ENCODE data around the gene PPP4C.

The PPP4C gene

DNA sequence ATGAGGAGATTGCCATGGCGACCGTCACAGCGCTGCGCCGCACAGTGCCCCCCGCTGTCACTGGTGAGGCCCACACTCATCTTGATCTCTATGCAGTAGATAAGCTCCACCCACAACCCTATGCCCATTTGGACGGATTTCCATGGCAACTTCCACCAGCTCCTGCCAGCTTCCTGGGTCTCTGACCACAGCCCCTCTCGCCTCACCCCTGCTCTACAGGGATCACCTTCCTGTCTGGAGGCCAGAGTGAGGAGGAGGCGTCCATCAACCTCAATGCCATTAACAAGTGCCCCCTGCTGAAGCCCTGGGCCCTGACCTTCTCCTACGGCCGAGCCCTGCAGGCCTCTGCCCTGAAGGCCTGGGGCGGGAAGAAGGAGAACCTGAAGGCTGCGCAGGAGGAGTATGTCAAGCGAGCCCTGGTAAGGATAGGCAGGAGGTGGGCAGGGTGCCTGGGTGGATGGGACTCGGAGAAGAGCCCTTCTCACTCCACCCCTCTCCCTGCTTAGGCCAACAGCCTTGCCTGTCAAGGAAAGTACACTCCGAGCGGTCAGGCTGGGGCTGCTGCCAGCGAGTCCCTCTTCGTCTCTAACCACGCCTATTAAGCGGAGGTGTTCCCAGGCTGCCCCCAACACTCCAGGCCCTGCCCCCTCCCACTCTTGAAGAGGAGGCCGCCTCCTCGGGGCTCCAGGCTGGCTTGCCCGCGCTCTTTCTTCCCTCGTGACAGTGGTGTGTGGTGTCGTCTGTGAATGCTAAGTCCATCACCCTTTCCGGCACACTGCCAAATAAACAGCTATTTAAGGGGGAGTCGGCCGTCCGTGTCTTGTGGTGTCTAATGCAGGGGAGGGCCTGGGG, 6.0 kb upstream of the PPP4C start:
- TF ChIP-seq, protein P1, sequence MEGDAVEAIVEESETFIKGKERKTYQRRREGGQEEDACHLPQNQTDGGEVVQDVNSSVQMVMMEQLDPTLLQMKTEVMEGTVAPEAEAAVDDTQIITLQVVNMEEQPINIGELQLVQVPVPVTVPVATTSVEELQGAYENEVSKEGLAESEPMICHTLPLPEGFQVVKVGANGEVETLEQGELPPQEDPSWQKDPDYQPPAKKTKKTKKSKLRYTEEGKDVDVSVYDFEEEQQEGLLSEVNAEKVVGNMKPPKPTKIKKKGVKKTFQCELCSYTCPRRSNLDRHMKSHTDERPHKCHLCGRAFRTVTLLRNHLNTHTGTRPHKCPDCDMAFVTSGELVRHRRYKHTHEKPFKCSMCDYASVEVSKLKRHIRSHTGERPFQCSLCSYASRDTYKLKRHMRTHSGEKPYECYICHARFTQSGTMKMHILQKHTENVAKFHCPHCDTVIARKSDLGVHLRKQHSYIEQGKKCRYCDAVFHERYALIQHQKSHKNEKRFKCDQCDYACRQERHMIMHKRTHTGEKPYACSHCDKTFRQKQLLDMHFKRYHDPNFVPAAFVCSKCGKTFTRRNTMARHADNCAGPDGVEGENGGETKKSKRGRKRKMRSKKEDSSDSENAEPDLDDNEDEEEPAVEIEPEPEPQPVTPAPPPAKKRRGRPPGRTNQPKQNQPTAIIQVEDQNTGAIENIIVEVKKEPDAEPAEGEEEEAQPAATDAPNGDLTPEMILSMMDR (IDR thresholded peaks at IDR 0.05; ENCODE audit: low read depth, low read length, missing control alignments), result no peak
- H3K4me3 ChIP-seq (ENCODE audit: low read depth, low read length), result no peak overlapping the region
- no peak for DNase-seq (ENCODE audit: low read depth)

DNA sequence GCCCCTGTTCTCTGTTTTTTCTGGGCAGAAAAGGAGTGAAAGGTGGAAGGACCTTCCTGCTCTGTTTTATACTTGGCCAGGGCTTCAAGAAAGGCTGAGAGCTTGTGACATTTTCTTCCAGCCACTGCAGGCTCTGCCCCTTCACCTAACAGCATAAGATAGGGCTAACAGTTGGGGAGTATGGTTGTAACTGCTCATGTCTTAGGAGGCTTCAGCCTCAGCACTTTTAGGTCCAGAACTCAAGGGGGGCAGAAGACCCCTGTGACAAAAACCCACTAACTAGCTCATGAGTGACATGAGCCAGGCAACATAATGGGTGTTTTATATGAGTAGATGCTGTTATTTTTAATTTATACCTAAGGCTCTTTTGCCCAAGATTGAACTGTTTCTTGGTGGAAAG, 5.3 kb upstream of the PPP4C start:
- H3K4me3 ChIP-seq (ENCODE audit: low read depth, low read length), result no peak overlapping the region
- TF ChIP-seq, protein P1 (IDR thresholded peaks at IDR 0.05; ENCODE audit: low read depth, low read length, missing control alignments), result no peak
- DNase-seq (ENCODE audit: low read depth), result no peak

DNA sequence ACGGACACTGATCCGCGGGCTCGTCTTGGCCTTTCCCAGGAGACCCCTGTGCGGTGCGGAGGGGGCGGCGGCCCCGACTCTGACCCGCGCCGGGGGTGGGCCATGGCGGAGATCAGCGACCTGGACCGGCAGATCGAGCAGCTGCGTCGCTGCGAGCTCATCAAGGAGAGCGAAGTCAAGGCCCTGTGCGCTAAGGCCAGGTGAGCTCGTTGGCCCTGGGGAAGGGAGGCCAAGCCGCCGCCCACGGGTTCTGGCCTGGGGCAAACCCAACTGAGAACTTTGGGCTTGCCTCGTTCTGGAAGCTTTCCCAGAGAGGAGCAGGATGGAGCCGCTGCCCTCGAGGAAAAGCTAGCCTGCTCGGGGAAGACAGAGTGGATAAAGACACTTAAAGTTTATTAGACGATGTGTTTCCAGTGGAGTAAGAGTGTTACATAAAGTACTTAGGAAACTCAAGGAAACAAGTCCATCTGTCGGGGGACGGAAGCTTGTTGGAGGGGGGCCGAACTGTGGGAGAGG, 540 bp downstream of the PPP4C start:
- H3K4me3 ChIP-seq (ENCODE audit: low read depth, low read length), result peak overlapping the region; percentile 80
- TF ChIP-seq, protein P1 (IDR thresholded peaks at IDR 0.05; ENCODE audit: low read depth, low read length, missing control alignments), result no peak
- DNase-seq (ENCODE audit: low read depth), result no peak

DNA sequence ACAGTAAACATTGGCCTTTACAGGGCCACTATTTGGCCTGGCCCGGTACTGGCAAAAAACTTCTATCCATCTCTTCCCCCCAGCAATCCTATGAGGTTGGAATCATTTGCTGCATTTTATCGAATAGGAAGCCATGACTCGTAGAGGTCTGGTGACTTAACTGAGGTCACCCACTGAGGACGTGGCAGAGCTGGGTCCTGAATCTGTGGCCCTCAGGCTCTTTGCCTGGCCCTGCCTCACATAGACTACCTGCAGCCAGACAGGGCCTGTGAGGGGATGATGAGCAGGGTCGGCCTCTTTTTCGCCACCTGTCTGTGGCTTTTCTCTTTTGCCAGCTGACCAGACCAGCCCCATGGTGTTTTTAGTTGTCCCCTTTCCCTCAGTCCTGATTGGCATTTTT, 1.9 kb downstream of the PPP4C start:
- H3K4me3 ChIP-seq (ENCODE audit: low read depth, low read length), result no peak overlapping the region
- no peak for DNase-seq (ENCODE audit: low read depth)
- TF ChIP-seq, protein P1 (IDR thresholded peaks at IDR 0.05; ENCODE audit: low read depth, low read length, missing control alignments), result no peak

DNA sequence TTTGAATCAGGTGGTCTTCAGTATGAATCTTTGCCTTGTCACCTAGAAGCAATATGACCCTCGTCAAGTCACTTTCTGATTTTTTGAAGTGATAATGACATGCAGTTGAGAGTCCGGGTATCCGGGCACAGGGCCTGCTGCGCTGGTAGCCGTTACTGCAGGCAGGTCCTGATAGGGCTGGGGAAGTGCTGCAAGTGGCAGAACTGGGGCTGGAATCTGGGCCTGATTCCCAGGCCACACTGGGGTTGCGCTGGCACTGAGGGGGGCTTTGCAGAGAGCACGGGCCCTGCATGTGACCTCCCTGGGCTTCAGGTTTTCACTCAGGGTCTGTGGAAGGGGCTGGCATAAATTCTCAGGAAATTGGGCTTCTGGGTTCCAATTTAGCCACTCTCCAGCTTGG, 3.0 kb downstream of the PPP4C start:
- no peak for DNase-seq (ENCODE audit: low read depth)
- TF ChIP-seq, protein P1 (IDR thresholded peaks at IDR 0.05; ENCODE audit: low read depth, low read length, missing control alignments), result no peak
- H3K4me3 ChIP-seq (ENCODE audit: low read depth, low read length), result no peak overlapping the region

DNA sequence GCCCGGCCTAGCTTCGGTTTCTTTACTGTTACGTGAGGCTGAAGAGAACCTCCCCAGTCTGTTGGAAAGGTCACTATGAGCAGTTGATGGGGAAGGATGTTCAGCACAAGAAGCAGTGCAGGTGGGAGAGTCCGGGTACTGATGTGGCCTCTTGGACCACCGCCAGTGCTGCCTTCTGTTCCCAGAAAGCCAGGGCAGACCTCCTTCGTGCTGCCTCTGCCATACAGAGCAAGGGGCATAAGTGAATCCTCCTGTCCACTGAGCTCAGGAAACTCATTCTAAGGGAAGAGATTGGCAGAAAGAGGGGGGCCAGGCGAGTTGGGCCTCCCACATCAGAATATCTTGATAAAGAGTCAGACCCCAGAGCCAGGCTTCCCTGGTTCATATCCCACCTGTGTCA, 3.7 kb downstream of the PPP4C start:
- H3K4me3 ChIP-seq (ENCODE audit: low read depth, low read length), result no peak overlapping the region
- TF ChIP-seq, protein P1 (IDR thresholded peaks at IDR 0.05; ENCODE audit: low read depth, low read length, missing control alignments), result no peak
- DNase-seq (ENCODE audit: low read depth), result no peak
